GDM1 (cell line): Measurements from ENCODE around the gene TMEM87B.

Source experiments
- DNase-seq: peaks from one replicate; lab custom pipeline; 2025; lab: John Stamatoyannopoulos, UW

The TMEM87B gene, protein sequence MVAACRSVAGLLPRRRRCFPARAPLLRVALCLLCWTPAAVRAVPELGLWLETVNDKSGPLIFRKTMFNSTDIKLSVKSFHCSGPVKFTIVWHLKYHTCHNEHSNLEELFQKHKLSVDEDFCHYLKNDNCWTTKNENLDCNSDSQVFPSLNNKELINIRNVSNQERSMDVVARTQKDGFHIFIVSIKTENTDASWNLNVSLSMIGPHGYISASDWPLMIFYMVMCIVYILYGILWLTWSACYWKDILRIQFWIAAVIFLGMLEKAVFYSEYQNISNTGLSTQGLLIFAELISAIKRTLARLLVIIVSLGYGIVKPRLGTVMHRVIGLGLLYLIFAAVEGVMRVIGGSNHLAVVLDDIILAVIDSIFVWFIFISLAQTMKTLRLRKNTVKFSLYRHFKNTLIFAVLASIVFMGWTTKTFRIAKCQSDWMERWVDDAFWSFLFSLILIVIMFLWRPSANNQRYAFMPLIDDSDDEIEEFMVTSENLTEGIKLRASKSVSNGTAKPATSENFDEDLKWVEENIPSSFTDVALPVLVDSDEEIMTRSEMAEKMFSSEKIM

DNA sequence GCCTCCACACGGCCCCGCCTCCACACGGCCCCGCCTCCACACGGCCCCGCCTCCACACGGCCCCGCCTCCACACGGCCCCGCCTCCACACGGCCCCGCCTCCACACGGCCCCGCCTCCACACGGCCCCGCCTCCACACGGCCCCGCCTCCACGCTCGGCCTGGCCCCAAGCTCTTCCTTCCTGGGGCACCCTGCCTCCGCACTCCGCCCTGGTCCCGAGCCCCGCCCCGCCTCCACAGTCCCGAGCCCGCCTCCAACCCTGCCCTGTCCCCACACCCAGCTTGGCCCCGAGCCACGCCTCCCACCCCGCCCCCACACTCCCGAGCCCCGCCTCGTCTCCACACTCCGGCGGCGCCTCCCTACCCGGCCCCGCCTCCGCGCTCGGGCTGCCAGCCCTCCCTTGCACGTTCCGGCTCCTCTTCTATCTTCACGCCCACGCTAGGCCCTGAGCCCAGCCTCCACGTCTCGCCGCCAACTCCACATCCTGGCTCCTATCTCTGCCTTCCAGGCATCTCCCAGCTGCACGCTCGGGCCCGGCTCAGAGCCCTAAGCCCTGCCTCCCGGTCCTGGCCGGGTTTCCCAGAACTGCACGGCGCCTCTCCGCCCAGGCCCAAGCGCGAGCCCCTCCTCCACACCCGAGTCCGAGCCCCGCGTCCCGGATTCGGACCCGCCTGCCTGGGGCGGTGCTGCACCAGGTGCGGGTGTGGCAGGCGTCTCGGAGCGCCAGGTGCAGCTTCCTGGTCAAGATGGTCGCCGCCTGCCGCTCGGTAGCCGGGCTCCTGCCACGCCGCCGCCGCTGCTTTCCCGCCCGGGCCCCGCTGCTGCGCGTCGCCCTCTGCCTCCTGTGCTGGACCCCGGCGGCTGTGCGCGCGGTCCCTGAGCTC is at the start of gene TMEM87B:
TSS of gene TMEM87B (plus strand) at position 423 of the 883 bp plus-strand sequence. CDS start at position 746, 323 bp downstream.
- DNase-seq = peak; percentile 98

DNA sequence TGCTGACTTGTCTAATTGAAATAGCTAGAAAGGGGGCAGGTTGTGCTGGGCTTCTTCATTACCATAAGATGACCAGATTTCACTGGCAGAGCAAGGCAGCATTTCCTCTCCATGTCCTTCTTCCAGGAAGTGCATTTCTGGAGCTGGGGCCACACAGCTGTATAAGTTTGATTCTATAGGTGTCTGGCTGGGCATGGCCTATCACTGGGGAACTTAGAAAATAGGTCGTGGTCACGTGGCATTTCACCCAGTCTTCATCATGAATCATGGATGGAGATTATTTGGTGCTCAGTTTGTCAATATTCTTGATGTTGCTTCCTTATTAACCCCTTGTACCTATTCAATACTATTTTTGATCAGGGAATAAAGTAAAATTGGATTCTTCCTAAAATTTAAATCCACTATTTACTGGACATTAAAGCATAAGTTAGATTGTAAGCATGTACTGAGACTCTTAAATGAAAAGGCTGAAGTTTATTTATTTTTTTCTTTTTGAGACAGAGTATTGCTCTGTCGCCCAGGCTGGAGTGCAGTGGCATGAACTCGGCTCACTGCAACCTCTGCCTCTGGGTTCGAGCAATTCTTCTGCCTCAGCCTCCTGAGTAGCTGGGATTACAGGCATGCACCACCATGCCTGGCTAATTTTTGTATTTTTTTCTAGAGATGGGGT is 49.5 kb upstream of the TMEM87B start:
- DNase-seq = no peak

DNA sequence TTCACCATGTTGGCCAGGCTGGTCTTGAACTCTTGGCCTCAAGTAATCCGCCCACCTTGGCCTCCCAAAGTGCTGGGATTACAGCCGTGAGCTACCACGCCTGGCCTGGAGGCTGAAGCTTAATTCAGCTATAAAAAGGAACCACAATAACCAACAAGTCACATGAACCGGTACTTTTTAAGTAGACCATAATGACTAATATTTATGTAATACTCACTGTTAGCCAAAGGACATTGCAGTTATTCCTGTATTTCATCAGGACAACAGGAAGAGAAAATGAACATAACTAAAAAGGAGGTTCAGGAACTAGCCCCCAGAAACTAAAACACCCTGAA is 49.0 kb upstream of the TMEM87B start:
- DNase-seq = no peak

DNA sequence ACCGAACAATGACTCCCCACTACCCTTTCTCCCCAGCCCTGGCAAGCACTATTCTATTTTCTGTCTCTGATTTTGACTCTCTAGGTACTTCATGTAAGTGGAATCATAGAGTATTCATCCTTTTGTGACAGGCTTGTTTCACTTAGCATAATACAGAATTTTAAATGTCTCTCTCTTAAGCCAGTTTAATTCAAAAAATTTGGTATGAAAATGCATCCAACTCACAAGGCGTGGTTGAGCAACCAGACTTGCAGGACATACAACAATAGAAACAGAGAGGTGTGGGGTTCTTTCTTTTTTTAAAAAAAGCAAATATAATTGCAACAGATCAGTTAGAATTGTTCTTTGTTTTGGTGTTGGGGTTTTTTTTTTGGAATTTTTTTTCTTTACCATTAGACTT is 47.6 kb upstream of the TMEM87B start:
- no peak for DNase-seq

DNA sequence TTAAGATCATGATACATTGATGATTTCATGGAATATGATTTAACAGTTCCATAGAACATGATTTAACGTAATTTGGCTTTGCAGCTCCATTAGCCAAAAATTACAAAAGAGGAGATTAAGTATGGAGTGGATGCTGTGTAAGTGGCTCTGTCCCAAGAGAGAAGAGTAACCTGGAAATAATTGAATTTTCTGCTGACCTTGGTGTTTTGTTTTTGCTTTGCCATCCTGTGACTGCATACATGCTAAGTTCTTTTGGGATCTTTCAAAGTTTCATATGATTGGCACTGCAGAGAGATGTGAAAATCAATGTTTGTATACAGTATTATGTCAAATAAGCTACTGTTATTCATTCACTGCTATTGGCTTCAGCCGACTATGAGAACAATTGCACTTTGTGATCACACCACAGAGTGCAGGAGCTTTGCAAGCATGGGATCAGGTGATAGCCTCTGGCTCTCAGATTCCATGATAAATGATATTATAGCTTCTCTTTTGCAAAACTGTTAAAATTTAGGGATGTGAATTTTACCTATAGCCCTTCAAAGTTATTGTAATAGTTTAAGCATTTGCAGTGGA is 46.1 kb upstream of the TMEM87B start:
- no peak for DNase-seq

DNA sequence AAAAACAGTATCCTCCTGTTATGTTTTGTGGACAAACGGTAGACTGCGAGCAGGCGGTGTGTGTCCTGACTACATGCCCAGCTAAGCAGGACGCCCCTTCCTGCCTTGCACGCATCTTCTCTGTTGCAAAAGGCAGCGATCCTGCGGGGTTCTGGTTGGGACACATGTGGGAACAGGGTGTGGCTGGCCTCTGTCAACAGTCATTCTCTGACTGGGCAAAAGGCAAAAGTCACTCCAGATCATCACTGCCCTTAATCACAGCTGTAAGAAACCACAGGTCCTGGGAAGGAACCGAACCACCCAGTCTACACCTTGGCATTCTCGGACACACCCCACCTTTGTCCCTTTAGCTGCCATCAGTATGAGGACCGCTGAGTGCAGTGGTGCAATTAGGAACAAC is 44.3 kb upstream of the TMEM87B start:
- no peak for DNase-seq

DNA sequence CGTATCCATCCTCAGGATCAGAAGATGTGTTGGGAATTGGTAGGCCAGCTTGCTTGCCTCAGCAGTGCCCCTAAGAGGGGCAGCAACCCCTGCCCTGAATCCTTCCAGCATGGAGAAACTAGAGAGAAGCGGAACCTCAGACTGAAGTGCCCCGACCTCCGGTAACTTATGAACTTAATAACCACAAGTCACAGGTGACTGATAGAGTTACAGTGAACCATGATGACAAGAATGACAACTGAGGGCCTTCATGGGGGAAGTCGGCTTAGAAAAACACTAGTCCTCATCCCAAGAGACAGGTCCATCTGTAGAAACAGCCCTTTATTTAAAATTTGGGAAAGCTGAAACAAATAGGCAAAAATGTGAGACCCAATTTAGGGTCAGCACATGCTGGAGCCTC is 42.5 kb upstream of the TMEM87B start:
- DNase-seq = no peak

DNA sequence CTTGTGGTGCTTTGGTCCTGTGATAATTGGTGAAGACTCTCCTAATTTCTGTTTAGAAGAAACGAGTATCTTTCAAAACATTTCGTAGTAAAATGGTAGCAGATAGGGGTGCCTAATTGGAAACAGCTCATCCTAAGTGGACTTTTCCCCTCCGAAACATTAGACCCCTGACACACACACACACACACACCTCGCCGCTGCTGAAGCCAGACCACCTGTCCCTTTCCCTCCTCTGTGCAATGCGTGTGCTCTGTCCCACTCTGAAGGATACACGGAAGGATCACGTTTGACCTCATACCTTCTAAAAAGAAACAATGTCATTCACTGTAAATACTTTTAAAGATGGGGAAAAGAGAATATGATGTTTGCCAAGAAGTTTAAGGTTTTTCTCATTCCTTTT is 36.2 kb upstream of the TMEM87B start:
- no peak for DNase-seq

DNA sequence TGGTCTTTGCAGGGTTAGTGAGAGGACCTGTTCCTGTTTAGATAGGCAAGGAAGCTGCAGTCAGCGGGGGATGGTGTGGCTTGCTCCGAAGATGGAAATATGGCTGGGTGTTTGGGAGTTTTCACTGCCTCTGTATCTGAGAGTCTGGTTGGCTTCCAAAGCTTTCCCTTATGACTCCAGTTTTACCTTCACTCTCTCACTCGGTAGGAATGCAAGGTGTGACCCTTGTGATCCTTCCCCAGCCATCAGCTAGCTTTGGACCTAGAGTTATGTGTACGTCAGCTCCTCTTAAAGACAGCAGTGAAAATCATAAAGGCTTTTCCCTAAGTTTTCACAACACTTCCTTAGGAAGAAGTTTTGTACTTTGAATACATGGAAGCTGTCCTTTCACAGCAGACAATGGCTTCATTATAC is 35.5 kb upstream of the TMEM87B start:
- no peak for DNase-seq

DNA sequence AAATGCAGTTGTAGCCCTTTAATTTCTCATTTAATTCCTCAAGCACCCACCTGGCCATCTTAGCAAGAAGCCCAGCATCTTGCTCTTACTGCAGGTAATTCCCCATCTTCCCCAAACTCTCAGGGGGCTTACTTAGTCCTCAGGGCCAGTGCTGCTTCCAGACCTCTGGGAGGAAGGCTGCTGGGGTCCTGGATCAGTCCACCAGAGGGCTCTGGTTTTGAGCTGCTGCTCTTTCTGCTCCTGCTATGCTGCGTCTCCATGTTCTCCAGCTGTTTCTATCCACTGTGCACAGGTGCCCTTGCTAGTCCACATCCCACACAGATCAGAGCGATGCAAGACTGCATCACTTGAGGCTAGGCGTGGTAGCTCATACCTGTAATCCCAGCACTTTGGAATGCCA is 34.5 kb upstream of the TMEM87B start:
- DNase-seq = no peak

DNA sequence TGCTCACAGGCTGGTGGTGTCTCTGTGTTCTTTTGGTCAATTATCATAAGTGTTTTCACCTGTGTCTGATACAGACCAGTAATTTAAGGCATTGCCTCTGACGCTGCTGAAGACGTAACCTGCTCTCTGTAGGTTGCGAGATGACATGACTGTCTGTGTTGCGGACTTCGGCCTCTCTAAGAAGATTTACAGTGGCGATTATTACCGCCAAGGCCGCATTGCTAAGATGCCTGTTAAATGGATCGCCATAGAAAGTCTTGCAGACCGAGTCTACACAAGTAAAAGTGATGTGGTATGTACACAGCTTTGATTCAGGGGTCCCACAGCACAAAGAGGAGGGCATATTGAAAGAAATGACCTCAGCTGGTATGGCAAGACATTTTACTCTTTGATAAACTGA is 33.8 kb upstream of the TMEM87B start:
- DNase-seq = no peak

DNA sequence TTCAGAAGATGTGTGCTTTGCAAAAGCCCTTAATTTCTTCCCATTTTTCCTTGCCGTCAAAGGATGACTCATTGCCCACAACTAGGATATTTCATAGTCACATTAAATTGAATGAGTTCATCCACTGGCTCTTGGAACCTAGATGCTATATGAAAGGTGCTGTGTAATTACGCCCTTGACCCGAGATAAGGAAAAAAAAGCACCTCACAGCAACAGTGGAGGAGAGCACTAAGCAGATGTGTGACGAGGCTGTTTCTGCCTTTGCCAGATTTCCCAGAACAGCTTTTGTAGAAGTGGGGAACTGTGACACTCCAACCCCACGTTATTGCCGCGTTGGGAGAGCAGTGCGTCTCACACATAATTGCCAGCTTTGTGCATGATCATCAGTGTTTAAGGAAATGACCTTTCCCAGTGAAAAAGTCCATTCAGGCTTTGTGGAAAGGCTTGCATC is 33.3 kb upstream of the TMEM87B start:
- DNase-seq = no peak

DNA sequence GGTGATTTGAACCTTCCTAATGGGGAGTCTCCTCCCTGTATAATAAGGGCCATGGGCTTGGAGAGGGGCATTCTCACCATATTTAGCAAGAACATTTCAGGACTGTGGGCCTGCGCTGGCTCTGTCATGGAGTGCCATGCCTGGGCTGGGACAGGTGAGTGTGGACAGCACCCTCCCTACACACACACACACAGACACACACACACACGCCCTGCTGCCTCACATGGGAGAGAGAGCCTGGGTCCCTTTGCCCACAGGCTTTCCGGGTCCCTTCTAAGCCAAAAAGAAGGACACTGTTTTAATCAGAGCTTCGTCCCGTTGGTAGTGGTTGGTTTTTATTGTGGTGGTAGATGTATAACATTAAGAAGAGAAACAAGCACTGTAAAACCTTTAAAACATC is 31.4 kb upstream of the TMEM87B start:
- DNase-seq = no peak

DNA sequence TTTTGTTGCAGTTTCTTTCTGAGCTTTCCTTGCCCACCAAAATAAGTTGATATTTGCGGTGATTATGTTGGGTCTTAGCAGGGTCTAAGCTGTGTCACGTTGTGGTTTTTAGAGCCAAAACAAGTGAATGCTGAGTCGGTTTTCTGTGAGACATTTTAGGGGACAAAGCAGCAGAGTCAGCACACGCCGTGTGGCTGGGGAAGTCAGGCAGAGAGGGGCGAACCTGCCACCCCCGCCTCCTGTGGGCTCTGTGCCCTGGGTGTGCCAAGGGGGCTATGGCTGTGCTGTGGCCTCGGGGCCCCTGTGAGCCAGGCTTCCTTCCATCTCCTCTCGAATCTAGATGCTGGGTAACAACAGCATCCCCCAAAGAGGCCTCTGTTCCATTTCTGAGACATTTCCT is 30.8 kb upstream of the TMEM87B start:
- no peak for DNase-seq

DNA sequence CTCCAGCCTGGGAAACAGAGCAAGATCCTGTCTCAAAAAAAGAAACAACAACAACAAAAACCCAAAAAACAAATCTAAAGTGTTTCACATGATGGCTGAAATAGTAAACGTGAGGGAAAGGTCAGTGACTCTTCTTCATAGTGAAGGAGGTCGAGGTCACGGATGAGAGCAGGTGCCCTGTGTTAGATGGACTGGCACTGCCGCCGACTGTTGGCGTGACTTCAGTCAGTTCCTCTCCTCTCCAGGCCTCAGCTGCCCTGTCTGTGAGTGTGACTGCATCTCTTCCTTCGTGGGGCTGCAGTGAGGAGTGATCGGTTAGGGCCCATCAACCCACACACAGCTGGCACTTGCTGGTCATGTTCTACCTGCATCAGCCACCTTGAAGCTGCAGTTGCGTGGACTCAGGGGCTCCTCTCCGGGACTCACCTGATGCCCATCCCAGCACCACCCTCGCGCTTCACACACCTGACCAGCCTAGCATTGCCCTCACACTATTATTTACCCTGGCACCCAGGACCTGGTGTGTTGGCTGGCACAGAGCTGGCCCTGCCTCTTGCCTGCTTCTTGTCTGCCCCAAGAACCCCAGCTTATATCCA is 30.1 kb upstream of the TMEM87B start:
- no peak for DNase-seq

DNA sequence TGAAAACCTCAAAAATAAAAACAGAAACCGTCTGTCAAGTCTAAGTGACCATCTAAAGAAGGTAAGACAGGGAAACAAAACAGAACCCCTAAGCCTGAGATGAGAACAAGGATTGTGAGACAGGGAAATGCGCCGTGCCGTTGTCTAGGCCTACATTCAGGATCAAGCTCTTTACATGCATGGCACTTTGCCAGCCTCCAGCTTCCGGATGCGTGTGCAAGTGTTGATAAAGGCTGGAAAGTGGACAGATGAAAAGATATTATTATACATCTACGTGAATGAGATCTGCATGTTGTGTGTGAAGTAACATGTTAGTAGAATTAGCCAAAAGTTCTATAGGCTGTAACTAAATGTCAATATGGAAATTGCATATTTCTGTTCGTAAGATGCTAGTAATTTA is 28.6 kb upstream of the TMEM87B start:
- DNase-seq = no peak

DNA sequence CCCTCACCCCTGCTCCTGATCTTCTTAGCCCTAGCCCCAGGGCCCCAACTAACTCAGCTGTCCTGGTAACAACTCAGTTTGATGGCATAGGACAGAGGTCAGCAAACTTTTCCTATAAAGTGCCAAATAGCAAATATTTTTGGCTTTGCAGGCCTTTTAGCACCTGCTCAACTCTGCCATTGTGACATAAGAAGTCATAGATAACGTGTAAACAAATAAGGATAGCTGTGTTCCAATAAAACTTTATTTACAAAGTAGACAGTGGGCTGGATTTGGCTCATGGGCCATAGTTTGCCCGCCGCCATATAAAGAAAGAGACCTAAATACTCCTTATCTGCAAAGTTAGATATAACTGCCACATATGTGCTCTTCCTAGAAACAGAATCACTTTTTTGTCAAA is 27.3 kb upstream of the TMEM87B start:
- DNase-seq = no peak

DNA sequence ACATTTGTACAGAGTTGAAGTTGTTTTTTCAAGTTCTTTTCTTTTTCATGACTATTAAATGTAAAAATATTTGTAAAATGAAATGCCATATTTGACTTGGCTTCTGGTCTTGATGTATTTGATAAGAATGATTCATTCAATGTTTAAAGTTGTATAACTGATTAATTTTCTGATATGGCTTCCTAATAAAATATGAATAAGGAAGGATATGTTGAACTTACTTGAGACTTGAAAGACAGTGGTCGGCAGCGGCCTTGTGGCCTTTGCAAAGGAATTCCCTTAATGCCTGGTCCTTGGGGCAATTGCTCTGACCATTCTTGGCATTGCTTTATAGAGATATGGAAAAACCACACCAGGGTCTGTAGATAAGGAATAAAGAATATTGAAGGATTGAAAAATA is 25.9 kb upstream of the TMEM87B start:
- DNase-seq = no peak

DNA sequence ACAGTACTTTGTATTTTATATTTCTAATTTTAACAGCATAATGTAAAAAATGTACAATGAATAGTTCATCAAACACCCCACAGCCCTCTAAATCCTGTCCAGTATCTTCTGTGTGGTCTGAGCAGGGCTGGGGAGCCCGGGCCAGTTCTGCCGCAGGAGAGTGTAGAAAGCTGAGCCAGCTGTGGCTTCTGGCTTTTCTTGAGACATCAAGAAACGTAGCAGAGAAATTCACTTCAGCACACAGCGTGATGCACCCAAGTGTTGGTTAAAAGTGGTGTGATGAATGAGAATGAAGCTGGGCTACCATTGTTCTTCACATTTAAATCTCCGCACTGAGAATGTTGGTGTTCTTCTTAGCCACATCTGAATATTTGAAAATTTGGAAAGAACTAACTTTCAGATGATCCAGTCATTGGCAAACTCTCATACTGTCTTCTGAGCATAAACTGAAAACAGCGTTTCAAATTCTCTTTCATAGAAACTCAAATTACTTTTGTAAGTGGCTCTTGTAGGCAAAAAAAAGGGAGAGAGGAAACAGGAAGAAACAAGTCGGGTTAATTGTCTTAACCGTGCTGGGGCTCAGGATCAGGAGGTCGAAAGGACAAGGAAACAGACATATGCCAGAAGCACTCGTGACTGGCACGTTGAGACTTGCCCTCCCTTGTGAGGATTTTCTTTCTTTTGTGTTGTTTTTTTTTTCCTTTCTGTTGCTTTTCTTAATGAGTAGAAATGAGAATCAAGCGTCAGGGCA is 23.4 kb upstream of the TMEM87B start:
- peak; percentile 1 for DNase-seq

DNA sequence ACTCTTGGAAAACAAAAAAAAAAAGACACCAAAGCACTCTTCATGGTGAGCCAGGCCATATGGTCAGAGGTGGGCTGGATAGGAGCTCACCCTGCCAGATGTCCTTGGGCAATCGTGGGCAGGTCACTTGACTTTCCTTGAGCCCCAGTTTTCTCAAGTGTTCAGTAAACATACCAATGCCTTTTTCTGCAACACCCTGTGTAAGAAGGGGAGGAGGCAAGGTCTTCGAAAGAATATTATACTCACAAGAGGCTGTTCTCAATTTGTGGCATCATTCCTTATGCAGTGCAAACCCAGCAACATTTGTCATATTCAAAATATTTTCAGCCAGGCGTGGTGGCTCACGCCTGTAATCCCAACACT is 22.9 kb upstream of the TMEM87B start:
- no peak for DNase-seq
